HepG2 (cell line): Measurements from ENCODE around the gene PRKAR1A.
"Not testable (repeated sequence)": the region's sequence is repeated elsewhere in the genome, so short reads cannot be mapped to it uniquely, and the experiment has no call there.

Source experiments
- GABPB1 ChIP-seq: IDR thresholded peaks from 2 replicates; pipeline ENCODE4 v1.6.1; 2016; ENCODE audit warnings: mild to moderate bottlenecking, missing genetic modification reagents, moderate library complexity, missing compliant biosample characterization
- JARID2 ChIP-seq: sonication (generic); formaldehyde crosslinking; IDR thresholded peaks from 2 replicates; pipeline ENCODE4 v1.8.1; 2023; ENCODE audit warnings: missing genetic modification reagents, inconsistent platforms; ENCODE audit not compliant: insufficient replicate concordance
- POGZ ChIP-seq: sonication (generic); formaldehyde crosslinking; IDR thresholded peaks from 2 replicates; pipeline ENCODE4 v1.4.0; 2020; ENCODE audit warnings: mild to moderate bottlenecking, missing genetic modification reagents
- ZNF24 ChIP-seq: fragments of 450-650 bp; IDR thresholded peaks from 2 replicates; pipeline ENCODE4 v1.6.1; 2017; ENCODE audit warnings: antibody characterized with exemption, mild to moderate bottlenecking
- ZNF569 ChIP-seq: sonication (generic); formaldehyde crosslinking; IDR thresholded peaks from 2 replicates; pipeline ENCODE4 v1.5.0; 2020; ENCODE audit warnings: mild to moderate bottlenecking, missing genetic modification reagents, moderate library complexity, borderline replicate concordance
- TF ChIP-seq, protein P1 (sequence below): sonication (generic); formaldehyde crosslinking; IDR thresholded peaks from 2 replicates; pipeline ENCODE4 v1.4.0; 2020; ENCODE audit warnings: missing genetic modification reagents, borderline replicate concordance
- TF ChIP-seq, protein P2 (sequence below): sonication (generic); formaldehyde crosslinking; IDR thresholded peaks from 2 replicates; pipeline ENCODE4 v1.5.0; 2020; ENCODE audit warnings: mild to moderate bottlenecking, missing genetic modification reagents, moderate library complexity
- TF ChIP-seq, protein P3 (sequence below): sonication (generic); formaldehyde crosslinking; IDR thresholded peaks from 2 replicates; pipeline ENCODE4 v1.5.0; 2020; ENCODE audit warnings: mild to moderate bottlenecking, missing genetic modification reagents
- TF ChIP-seq, protein P4 (sequence below): sonication (generic); formaldehyde crosslinking; IDR thresholded peaks from 2 replicates; pipeline ENCODE4 v1.9.0; 2022; ENCODE audit warnings: missing genetic modification reagents, mild to moderate bottlenecking, borderline replicate concordance
- TF ChIP-seq, protein P5 (sequence below): IDR thresholded peaks from 2 replicates; pipeline ENCODE4 v1.6.1; 2012; ENCODE audit warnings: low read depth, low read length, improper control_type of control experiment
- TF ChIP-seq, protein P6 (sequence below): IDR thresholded peaks from 2 replicates; pipeline ENCODE4 v1.6.1; 2016; ENCODE audit warnings: control low read depth

DNA sequence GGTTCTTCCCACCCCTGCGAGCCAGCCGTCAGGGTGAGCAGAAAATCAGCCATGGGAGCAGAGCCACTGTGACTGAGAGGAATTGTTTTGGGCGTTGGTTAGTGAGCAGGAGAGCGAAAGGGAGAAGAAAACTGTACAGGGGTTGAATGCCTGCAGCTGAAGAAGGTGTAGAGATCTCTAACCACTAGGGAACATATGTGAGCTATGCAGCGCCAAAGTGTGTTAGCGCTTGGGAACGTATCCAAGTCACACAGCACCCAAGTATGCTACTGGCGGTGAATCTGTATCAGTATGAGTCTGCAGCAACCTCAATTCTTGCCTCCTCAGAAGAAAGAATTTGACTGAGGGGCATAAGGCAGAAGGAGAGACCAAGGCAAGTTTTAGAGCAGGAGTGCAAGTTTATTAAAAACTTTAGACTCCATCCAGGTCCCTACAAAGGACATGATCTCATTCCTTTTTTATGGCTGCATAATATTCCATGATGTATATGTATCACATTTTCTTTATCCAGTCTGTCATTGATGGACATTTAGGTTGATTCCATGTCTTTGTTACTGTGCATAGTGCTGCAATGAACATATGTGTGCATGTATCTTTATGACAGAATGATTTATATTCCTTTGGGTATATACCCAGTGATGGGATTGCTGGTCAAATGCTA is 19.7 kb upstream of the PRKAR1A start:
- TF ChIP-seq, protein P1, sequence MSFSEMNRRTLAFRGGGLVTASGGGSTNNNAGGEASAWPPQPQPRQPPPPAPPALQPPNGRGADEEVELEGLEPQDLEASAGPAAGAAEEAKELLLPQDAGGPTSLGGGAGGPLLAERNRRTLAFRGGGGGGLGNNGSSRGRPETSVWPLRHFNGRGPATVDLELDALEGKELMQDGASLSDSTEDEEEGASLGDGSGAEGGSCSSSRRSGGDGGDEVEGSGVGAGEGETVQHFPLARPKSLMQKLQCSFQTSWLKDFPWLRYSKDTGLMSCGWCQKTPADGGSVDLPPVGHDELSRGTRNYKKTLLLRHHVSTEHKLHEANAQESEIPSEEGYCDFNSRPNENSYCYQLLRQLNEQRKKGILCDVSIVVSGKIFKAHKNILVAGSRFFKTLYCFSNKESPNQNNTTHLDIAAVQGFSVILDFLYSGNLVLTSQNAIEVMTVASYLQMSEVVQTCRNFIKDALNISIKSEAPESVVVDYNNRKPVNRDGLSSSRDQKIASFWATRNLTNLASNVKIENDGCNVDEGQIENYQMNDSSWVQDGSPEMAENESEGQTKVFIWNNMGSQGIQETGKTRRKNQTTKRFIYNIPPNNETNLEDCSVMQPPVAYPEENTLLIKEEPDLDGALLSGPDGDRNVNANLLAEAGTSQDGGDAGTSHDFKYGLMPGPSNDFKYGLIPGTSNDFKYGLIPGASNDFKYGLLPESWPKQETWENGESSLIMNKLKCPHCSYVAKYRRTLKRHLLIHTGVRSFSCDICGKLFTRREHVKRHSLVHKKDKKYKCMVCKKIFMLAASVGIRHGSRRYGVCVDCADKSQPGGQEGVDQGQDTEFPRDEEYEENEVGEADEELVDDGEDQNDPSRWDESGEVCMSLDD (CRISPR knock-in tag), result not testable (repeated sequence)
- not testable (repeated sequence) for TF ChIP-seq JARID2; ZNF569 (CRISPR knock-in tag); GABPB1 (CRISPR knock-in tag); ZNF24; POGZ (CRISPR knock-in tag)
- TF ChIP-seq, protein P2, sequence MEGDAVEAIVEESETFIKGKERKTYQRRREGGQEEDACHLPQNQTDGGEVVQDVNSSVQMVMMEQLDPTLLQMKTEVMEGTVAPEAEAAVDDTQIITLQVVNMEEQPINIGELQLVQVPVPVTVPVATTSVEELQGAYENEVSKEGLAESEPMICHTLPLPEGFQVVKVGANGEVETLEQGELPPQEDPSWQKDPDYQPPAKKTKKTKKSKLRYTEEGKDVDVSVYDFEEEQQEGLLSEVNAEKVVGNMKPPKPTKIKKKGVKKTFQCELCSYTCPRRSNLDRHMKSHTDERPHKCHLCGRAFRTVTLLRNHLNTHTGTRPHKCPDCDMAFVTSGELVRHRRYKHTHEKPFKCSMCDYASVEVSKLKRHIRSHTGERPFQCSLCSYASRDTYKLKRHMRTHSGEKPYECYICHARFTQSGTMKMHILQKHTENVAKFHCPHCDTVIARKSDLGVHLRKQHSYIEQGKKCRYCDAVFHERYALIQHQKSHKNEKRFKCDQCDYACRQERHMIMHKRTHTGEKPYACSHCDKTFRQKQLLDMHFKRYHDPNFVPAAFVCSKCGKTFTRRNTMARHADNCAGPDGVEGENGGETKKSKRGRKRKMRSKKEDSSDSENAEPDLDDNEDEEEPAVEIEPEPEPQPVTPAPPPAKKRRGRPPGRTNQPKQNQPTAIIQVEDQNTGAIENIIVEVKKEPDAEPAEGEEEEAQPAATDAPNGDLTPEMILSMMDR (CRISPR knock-in tag), result not testable (repeated sequence)
- TF ChIP-seq, protein P3, sequence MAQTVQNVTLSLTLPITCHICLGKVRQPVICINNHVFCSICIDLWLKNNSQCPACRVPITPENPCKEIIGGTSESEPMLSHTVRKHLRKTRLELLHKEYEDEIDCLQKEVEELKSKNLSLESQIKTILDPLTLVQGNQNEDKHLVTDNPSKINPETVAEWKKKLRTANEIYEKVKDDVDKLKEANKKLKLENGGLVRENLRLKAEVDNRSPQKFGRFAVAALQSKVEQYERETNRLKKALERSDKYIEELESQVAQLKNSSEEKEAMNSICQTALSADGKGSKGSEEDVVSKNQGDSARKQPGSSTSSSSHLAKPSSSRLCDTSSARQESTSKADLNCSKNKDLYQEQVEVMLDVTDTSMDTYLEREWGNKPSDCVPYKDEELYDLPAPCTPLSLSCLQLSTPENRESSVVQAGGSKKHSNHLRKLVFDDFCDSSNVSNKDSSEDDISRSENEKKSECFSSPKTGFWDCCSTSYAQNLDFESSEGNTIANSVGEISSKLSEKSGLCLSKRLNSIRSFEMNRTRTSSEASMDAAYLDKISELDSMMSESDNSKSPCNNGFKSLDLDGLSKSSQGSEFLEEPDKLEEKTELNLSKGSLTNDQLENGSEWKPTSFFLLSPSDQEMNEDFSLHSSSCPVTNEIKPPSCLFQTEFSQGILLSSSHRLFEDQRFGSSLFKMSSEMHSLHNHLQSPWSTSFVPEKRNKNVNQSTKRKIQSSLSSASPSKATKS (CRISPR knock-in tag), result not testable (repeated sequence)
- TF ChIP-seq, protein P4, sequence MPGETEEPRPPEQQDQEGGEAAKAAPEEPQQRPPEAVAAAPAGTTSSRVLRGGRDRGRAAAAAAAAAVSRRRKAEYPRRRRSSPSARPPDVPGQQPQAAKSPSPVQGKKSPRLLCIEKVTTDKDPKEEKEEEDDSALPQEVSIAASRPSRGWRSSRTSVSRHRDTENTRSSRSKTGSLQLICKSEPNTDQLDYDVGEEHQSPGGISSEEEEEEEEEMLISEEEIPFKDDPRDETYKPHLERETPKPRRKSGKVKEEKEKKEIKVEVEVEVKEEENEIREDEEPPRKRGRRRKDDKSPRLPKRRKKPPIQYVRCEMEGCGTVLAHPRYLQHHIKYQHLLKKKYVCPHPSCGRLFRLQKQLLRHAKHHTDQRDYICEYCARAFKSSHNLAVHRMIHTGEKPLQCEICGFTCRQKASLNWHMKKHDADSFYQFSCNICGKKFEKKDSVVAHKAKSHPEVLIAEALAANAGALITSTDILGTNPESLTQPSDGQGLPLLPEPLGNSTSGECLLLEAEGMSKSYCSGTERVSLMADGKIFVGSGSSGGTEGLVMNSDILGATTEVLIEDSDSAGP (CRISPR knock-in tag), result not testable (repeated sequence)
- TF ChIP-seq, protein P5, sequence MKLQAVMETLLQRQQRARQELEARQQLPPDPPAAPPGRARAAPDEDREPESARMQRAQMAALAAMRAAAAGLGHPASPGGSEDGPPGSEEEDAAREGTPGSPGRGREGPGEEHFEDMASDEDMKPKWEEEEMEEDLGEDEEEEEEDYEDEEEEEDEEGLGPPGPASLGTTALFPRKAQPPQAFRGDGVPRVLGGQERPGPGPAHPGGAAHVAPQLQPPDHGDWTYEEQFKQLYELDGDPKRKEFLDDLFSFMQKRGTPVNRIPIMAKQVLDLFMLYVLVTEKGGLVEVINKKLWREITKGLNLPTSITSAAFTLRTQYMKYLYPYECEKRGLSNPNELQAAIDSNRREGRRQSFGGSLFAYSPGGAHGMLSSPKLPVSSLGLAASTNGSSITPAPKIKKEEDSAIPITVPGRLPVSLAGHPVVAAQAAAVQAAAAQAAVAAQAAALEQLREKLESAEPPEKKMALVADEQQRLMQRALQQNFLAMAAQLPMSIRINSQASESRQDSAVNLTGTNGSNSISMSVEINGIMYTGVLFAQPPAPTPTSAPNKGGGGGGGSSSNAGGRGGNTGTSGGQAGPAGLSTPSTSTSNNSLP, result not testable (repeated sequence)
- TF ChIP-seq, protein P6, sequence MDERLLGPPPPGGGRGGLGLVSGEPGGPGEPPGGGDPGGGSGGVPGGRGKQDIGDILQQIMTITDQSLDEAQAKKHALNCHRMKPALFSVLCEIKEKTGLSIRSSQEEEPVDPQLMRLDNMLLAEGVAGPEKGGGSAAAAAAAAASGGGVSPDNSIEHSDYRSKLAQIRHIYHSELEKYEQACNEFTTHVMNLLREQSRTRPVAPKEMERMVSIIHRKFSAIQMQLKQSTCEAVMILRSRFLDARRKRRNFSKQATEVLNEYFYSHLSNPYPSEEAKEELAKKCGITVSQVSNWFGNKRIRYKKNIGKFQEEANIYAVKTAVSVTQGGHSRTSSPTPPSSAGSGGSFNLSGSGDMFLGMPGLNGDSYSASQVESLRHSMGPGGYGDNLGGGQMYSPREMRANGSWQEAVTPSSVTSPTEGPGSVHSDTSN (CRISPR knock-in tag), result not testable (repeated sequence)
